Measurements from ENCODE around the gene ETS1. TPM values are rescaled to one million over a fixed set of nuclear protein-coding genes. Genes with fewer than 3 reads are reported as not detected.

ETS1 gene
- polyA plus RNA-seq, 2 of the 4 experiments (the other 2 are of a cell fraction): 14.5 to 18.8 TPM

- no peak for TF ChIP-seq ATOH8 (CRISPR knock-in tag; IDR thresholded peaks at IDR 0.05; ENCODE audit: low read depth)
Measured at GRCh38 chr11:128422576-128423370, 164.6 kb downstream of the ETS1 start (continued).

GRCh38 chr11:128421577-128422330 lies 165.6 kb downstream of the ETS1 start:
- Histone ChIP-seq H3K4me2 (no peak overlapping the region), H3K9me3 (no peaks in the 10 kb centered on the region), H3K4me1 (no peaks in the 10 kb centered on the region), H3K4me3 (no peak overlapping the region), H3K27ac (no peak overlapping the region)
- ATAC-seq: no peak; a peak in 1 of 6 replicates
- no peak for FAIRE-seq
- ChIA-PET POLR2A (no interaction called here), CTCF (interaction anchor here (0.7 kb wide), 1 partner anchor 13 kb away, joined by 3 read pairs; no protein-coding TSS in a partner anchor)
- WGBS (ENCODE audit: missing lambda C conversion rate): 51% methylated on average over 6 of the region's 6 CpGs
- TF ChIP-seq EHMT2 (IDR thresholded peaks at IDR 0.05; ENCODE audit: low read depth): no peak
- TF ChIP-seq MAZ (IDR thresholded peaks at IDR 0.05; ENCODE audit: borderline replicate concordance, low read depth, low read length): no peak
- no peak for TF ChIP-seq KDM1A (IDR thresholded peaks at IDR 0.05; ENCODE audit: low read depth)
- no peak for TF ChIP-seq NPAS2 (CRISPR knock-in tag; IDR thresholded peaks at IDR 0.05; ENCODE audit: borderline replicate concordance)
- no peak for TF ChIP-seq JUNB (IDR thresholded peaks at IDR 0.05)
- TF ChIP-seq POLR2AphosphoS2 (conservative IDR thresholded peaks at IDR 0.05; ENCODE audit: low read length): no peak
- TF ChIP-seq FOXS1 (CRISPR knock-in tag; IDR thresholded peaks at IDR 0.05): no peak
- no peak for TF ChIP-seq GATA3 (IDR thresholded peaks at IDR 0.05; ENCODE audit: borderline replicate concordance)
- TF ChIP-seq FOSB (CRISPR knock-in tag; IDR thresholded peaks at IDR 0.05): no peak
- no peak for TF ChIP-seq EHF (CRISPR knock-in tag; IDR thresholded peaks at IDR 0.05)
- no peak for TF ChIP-seq HOXB13 (CRISPR knock-in tag; IDR thresholded peaks at IDR 0.05; ENCODE audit: low read depth)
- TF ChIP-seq ZFP36 (IDR thresholded peaks at IDR 0.05; ENCODE audit: borderline replicate concordance, partially characterized antibody): no peak
- no peak for DNase-seq (ENCODE audit: low read depth in 1 of 2, low spot score in 1 of 2)

GRCh38 chr11:128420951-128421350 lies 166.4 kb downstream of the ETS1 start:
- Histone ChIP-seq H3K4me3 (no peak overlapping the region), H3K27ac (no peak overlapping the region), H3K9me3 (no peaks in the 10 kb centered on the region), H3K4me2 (no peak overlapping the region), H3K4me1 (no peaks in the 10 kb centered on the region)
- CTCF ChIA-PET: no interaction called here
- ATAC-seq (no peak), DNase-seq (ENCODE audit: low read depth in 1 of 2, low spot score in 1 of 2) (no peak), FAIRE-seq (no peak)
- POLR2A ChIA-PET: no interaction called here
- WGBS (ENCODE audit: missing lambda C conversion rate): 79% methylated on average over 4 of the region's 4 CpGs
- TF ChIP-seq HOXB13 (CRISPR knock-in tag; IDR thresholded peaks at IDR 0.05; ENCODE audit: low read depth): no peak
- TF ChIP-seq HOXB5 (CRISPR knock-in tag; IDR thresholded peaks at IDR 0.05): no peak
- no peak for TF ChIP-seq BHLHE40 (IDR thresholded peaks at IDR 0.05; ENCODE audit: low read depth, low read length)
- no peak for TF ChIP-seq EP300 (IDR thresholded peaks at IDR 0.05)
- no peak for TF ChIP-seq PHF8 (IDR thresholded peaks at IDR 0.05; ENCODE audit: borderline replicate concordance, low read depth)
- TF ChIP-seq TFCP2L1 (CRISPR knock-in tag; IDR thresholded peaks at IDR 0.05): no peak
- no peak for TF ChIP-seq ZFP36 (IDR thresholded peaks at IDR 0.05; ENCODE audit: borderline replicate concordance, partially characterized antibody)
- no peak for TF ChIP-seq ESRRA (IDR thresholded peaks at IDR 0.05; ENCODE audit: borderline replicate concordance, low read length)
- no peak for TF ChIP-seq RAD21 (conservative IDR thresholded peaks at IDR 0.05 in 1 of 2, IDR thresholded peaks at IDR 0.05 in 1 of 2)
- TF ChIP-seq POLR2AphosphoS2 (conservative IDR thresholded peaks at IDR 0.05; ENCODE audit: low read length): no peak
- no peak for TF ChIP-seq SREBF2 (IDR thresholded peaks at IDR 0.05)
- TF ChIP-seq MAZ (IDR thresholded peaks at IDR 0.05; ENCODE audit: borderline replicate concordance, low read depth, low read length): no peak
- no peak for TF ChIP-seq CBX2 (IDR thresholded peaks at IDR 0.05; ENCODE audit: borderline replicate concordance, low read depth)

Measured in A549 (cell line).